GM18507 (cell line): Measurements from ENCODE around the gene PROK2.

Experiments used
- DNase-seq: peaks from one replicate; pipeline ENCODE4 v3.0.0; 2011; ENCODE audit warnings: low read depth; ENCODE audit not compliant: insufficient read length; ENCODE audit errors: extremely low spot score
- FAIRE-seq: peaks from 2 replicates; lab custom pipeline; 2011; peaks lifted over from hg19 to GRCh38; lab: Jason Lieb, UNC

PROK2 gene

DNA sequence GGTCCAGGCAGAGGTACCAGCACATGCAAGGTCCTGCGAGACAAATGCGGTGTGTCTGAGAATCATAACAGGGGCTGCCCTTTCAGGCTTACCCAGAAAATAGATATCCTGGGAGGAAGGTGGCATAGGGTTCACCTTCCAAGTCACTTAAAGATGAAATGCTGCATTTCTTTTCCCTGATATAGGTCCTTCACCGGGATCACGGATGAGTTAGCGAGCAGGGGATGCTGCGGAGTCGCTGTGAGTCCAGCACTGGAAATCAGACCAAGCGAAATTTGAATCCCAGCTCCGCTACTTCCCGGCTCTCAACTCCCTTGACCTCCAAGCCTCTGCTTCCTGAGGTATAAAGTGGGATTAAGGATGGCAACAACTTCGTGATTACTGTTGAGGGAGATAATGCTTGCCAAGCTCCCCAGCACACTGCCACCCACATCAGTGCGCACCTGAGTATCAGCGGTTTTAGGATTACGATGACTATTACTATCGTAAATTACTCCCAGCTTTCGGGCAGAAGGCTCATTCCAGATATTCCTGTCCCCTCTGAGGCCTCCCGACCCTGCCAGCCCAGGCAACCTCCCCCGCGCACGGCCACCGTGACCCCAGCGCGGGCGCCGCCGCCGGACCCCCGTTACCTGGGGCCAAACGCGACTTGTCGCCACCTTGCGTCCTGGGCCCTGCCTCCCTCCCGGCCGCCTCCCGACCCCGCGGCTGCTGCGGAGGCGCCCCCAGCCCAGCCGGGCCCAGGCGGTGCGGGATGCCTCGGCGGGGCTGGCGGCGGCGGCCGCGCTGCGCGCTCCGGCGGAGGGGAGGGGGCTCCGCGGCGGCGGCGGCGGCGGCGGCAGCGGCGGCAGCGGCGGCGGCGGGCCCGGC lies 31.9 kb downstream of the PROK2 start:
- FAIRE-seq (no peak), DNase-seq (no peak)

- FAIRE-seq, result no peak
- no peak for DNase-seq
These were observed 33.3 kb downstream of the PROK2 start for GRCh38 chr3:71751602-71752001.

GRCh38 chr3:71744738-71745137 lies 40.2 kb downstream of the PROK2 start:
- no peak for FAIRE-seq
- no peak for DNase-seq

DNA sequence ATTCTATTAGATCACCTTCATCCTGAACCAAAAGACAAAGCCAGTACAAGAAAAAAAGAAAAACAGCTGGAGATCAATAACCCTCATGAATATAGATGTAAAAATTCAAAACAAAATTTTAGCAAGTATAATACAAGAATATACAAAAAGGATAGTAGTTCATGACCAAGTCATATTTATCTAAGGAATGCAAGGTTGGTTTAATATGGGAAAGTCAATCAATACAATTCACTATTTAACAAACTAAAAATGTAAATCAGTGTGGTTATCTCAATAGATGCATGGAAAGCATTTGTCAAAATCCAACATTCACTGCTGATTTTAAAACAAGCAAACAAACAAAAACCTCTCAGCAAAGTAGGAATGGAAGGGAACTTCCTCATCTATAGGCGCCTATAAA lies 42.3 kb downstream of the PROK2 start:
- DNase-seq (no peak), FAIRE-seq (no peak)

DNA sequence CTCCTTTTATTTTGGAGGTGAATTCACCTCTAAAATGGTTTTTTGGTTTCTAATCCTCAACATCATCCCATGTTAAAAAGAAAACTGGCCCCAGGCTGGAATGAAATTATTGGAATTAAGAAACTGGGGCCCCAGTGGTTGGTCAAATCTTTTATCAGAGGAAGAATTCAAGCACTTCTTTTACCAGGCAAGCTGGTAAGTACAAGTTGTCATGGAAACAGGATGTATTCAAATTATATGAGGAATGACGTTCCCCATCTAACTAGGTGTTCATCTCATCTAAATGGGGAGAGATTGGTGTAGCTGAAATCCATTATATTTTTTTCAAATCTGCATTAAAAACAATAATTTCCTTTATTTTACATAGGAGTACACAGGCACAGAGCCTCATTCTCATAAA lies 50.1 kb downstream of the PROK2 start:
- FAIRE-seq, result no peak
- no peak for DNase-seq

- DNase-seq (no peak), FAIRE-seq (no peak)
These were observed 51.6 kb downstream of the PROK2 start for GRCh38 chr3:71733319-71733718.

DNA sequence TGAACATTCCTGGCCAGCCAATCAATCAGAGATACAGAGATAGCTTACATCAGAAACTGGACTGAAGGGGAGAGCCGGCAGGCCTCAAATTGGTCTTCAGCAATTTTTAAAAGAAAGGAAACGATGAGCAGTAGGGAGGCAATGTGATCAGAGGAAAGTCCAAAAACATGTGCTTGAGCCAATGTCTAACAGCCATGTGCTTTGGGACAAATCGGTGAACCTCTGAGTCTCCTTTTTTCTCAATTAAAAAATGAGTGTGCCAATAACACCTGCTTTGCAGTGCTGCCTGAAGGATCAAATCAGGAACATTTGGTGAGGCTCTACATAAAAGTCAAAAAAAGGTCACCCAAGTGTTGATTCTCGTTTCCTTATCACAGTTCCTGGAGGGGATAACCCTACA lies 52.3 kb downstream of the PROK2 start:
- DNase-seq (no peak), FAIRE-seq (no peak)

DNA sequence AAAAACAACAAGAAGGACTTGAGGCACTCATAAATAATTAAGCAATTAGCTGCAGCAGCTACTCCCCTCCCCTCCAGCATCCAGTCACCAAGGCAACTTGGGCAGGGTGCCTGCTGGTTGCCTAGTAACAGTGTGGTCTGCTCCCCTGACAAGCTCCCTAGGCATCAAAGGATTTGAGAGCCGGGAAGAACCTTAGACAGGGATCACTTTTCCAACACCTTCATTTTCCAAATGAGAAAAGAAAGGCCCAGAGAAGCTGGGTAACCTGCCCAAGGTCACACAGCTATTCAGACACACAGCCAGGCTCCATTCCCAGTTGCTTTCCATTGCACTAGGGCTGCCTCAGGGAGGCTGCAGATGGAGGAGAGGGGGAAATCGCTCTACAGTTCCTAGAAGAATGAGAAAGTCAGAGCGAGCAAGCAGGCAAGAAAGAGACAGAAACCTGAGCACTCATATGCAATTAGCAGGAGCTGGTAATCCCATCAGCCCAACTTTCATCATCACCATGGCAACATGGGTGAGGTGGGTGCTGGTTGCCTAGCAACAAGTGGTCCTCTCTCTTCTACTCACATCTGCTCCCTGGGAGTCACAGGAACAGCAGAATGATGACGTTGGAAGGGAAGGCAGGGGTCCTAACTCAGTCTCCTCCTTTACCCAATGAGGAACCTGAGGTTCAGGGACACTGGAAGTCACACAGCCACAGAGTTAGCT lies 56.2 kb downstream of the PROK2 start:
- FAIRE-seq, result no peak
- no peak for DNase-seq

DNA sequence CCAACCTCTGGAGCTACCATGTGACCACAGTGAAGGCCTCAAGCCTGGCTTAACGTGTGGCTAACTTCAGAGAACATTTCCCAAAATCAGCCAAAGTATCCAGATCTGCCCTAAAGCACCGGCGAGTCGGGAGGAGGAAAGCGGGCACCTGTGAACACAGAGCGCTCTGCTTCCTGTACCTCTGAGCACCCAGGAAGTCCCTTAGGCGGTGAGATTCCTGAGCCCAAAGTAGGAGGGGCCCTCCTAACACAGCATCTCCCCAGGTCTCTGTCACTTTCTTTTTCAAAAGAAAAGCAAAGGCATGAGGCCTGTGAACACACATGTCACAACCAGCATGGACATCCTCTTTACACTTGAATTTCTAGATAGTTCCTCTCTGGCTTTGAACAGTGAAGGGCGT lies 58.8 kb downstream of the PROK2 start:
- DNase-seq (no peak), FAIRE-seq (no peak)

- DNase-seq, result peak; percentile 12
- no peak for FAIRE-seq
These were observed 59.5 kb downstream of the PROK2 start, which contains the start of gene EIF4E3 for GRCh38 chr3:71725271-71725991. Gene EIF4E3 (minus strand): TSS chr3:71725402. CDS start chr3:71725367, 35 bp downstream.

DNA sequence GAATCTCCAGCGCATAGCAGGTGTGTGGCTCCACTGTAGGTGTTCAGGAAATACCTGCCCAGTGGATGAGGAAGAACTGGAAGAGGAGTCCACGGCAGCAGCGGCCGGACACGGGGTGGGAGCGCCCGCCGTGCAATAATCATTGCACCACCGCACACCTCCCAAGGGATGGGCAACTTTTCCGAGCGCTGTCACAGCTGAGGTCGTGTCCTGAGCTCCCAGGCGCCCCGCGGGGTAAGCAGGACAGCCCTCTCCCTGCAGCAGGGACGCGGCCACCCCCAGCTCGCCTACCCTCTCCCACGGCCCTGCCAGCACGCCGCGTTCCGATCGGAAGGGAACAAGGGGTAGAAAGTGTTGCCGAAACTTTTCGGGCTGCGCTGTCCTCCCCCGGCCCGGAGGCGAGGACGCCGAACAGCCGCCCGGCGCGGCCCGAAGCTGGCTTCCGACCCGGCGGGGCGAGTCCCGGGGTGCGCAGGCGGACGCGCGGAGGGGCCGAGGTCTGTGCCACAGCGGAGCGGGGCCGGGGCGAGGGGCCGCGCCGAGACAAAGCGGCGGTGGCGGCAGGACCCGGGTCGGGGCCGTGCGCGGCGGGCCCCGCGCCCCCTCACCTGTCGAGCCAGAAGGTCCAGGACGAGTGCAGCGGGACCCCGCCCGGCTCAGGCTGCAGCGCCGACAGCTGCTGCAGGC lies 60.2 kb downstream of the PROK2 start:
- DNase-seq (peak; percentile 4), FAIRE-seq (no peak)

- DNase-seq (no peak), FAIRE-seq (no peak)
These were observed 60.8 kb downstream of the PROK2 start for GRCh38 chr3:71724171-71724453.

- peak; percentile 47 for FAIRE-seq
- DNase-seq, result no peak
These were observed 61.3 kb downstream of the PROK2 start for GRCh38 chr3:71723452-71724170.

DNA sequence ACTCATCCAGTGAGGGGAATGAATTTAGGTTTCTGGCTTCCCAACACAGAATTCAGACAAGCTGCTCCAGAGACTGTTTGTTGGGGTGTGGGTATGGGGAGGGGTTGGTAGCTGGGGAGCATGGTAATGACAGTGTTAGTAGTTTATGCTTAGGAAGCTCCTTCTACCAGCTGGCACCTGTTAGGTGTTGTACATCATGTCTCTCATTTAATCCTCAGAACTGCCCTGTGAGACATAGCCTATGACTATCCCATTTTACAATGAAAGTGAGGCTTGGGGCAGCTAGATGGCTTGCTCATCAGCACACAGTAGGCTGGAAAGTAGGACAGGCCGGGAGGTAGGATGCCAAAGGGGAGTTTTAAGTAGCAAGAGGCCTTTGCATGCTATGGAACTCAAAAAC lies 62.3 kb downstream of the PROK2 start:
- DNase-seq (no peak), FAIRE-seq (no peak)
